ENCODE measurements around the gene CUEDC1.

DNA sequence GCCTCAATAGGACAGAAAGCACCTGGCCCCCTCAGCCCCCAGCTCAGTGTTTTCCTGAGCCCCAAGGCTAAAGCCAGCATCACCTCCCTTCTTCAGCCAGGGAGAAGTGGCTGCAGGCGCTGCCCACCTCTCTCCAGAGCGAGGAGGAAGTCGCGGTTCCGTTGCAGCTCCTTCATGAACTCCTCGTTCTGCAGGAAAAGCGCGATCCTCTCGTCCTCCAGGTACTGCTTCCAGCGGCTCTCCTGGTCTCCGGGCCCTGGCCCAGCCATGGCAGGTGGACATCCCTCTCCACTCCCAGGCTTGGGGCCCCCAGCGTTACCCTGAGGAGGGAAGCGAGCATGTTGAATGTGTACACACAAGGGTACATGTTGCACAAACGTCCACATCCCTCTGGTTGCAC is 82.7 kb downstream of the CUEDC1 start:
- TF ChIP-seq CTCF (IDR thresholded peaks at IDR 0.05; ENCODE audit: low read depth, low read length) (no peak), EZH2phosphoT487 (IDR thresholded peaks at IDR 0.05; ENCODE audit: low read depth) (no peak)

Measured in OCI-LY3 (cell line).